Panc1 (cell line): Measurements from ENCODE around the gene CSK. TPM values are rescaled to one million over a fixed set of nuclear protein-coding genes. Genes with fewer than 3 reads are reported as not detected.

Experiments
- ATAC-seq: fragments of 200-7000 bp; cut with Tn5 transposase; 2 replicates; pipeline ENCODE4 v1.9.1; 2020; ENCODE audit warnings: mild to moderate bottlenecking, moderate library complexity
- BruUV-seq: library from RNA; stranded (reverse); fragments of 400-500 nt; replicated peaks from 2 replicates; lab custom pipeline; 2021; lab: Mats Ljungman, UMichigan
- CTCF ChIA-PET: fragments of 300-600 bp; sonication (Branson Sonifier 250); formaldehyde crosslinking; loops from one replicate; lab custom pipeline; 2022; ENCODE audit warnings: antibody characterized with exemption; lab: Charles Lee
- POLR2A ChIA-PET: fragments of 300-600 bp; sonication (Branson Sonifier 250); formaldehyde crosslinking; loops from one replicate; lab custom pipeline; 2022; ENCODE audit warnings: antibody characterized with exemption; lab: Charles Lee
- DNase-seq: peaks from one replicate; pipeline ENCODE4 v3.0.0-alpha.2; 2010; ENCODE audit warnings: low read depth, low spot score
- H3K27ac ChIP-seq: 2 replicates; pipeline ENCODE4 v1.5.1; 2011; ENCODE audit warnings: mild to moderate bottlenecking, low read length, inconsistent platforms
- H3K27me3 ChIP-seq: fragments of 200-500 bp; sonication (Bioruptor generic); 2 replicates; pipeline ENCODE4 v1.6.0; 2014; ENCODE audit warnings: low read length, inconsistent platforms; ENCODE audit not compliant: control insufficient read depth, insufficient read depth
- H3K36me3 ChIP-seq: fragments of 200-500 bp; sonication (Bioruptor generic); 2 replicates; pipeline ENCODE4 v1.5.1; 2014; ENCODE audit warnings: inconsistent platforms, mild to moderate bottlenecking, low read length, moderate library complexity; ENCODE audit not compliant: control insufficient read depth, insufficient read depth
- H3K4me1 ChIP-seq: 2 replicates; pipeline ENCODE4 v1.5.1; 2011; ENCODE audit warnings: inconsistent platforms, mild to moderate bottlenecking, low read length, moderate library complexity; ENCODE audit not compliant: control insufficient read depth, insufficient read depth
- H3K4me3 ChIP-seq, 2 experiments: 2 replicates each; pipeline ENCODE4 v1.5.1; 2011 to 2012; ENCODE audit warnings: low read depth in 2 of 2, low read length in 2 of 2, mild to moderate bottlenecking in 2 of 2, inconsistent platforms in 1 of 2, moderate library complexity in 1 of 2
- H3K9me3 ChIP-seq: fragments of 200-500 bp; sonication (Bioruptor generic); 2 replicates; pipeline ENCODE4 v1.5.1; 2014; ENCODE audit warnings: low read depth, mild to moderate bottlenecking, inconsistent platforms, low read length, moderate library complexity; ENCODE audit not compliant: control insufficient read depth, insufficient read depth
- POLR2AphosphoS5 ChIP-seq: IDR thresholded peaks from 2 replicates; pipeline ENCODE4 v1.6.1; 2012; ENCODE audit warnings: mild to moderate bottlenecking, low read depth, low read length, moderate library complexity
- SIN3A ChIP-seq: IDR thresholded peaks from 2 replicates; pipeline ENCODE4 v1.6.1; 2012; ENCODE audit warnings: low read depth, mild to moderate bottlenecking, low read length, moderate library complexity, borderline replicate concordance; ENCODE audit not compliant: insufficient read depth
- TCF7L2 ChIP-seq: IDR thresholded peaks from 2 replicates; pipeline ENCODE4 v1.6.1; 2011; ENCODE audit warnings: mild to moderate bottlenecking, low read depth, low read length, inconsistent platforms
- in situ Hi-C: cut with HindIII; loops from 2 replicates; pipeline ENCODE4 v1.10.0; 2016; ENCODE audit warnings: low sequenced_read_pairs, low pct_unique_long_range_greater_than_20kb
- intact Hi-C: fragments of 100-400 bp; cut with micrococcal nuclease; formaldehyde crosslinking; loops from one replicate; pipeline ENCODE4 v1.10.0; 2022; ENCODE audit not compliant: unreplicated experiment
- total RNA-seq: library from RNA; stranded (reverse); gene quantifications from one replicate; pipeline ENCODE4 v1.2.1, GENCODE V29; 2021; ENCODE audit not compliant: unreplicated experiment
- TF ChIP-seq, protein P1 (sequence below), 2 experiments: IDR thresholded peaks; 2 replicates each; pipeline ENCODE4 v1.6.1; 2011 to 2012; ENCODE audit warnings: low read depth in 2 of 2, control low read depth in 1 of 2, low read length in 1 of 2, mild to moderate bottlenecking in 1 of 2, moderate library complexity in 1 of 2; ENCODE audit not compliant: insufficient read depth in 1 of 2
- TF ChIP-seq, protein P2 (sequence below): fragments of 450-650 bp; IDR thresholded peaks from 2 replicates; pipeline ENCODE4 v1.5.1; 2017; ENCODE audit warnings: mild to moderate bottlenecking

CSK gene
- total RNA-seq, 1 experiment from 2014 or later, result 81.4 TPM

DNA sequence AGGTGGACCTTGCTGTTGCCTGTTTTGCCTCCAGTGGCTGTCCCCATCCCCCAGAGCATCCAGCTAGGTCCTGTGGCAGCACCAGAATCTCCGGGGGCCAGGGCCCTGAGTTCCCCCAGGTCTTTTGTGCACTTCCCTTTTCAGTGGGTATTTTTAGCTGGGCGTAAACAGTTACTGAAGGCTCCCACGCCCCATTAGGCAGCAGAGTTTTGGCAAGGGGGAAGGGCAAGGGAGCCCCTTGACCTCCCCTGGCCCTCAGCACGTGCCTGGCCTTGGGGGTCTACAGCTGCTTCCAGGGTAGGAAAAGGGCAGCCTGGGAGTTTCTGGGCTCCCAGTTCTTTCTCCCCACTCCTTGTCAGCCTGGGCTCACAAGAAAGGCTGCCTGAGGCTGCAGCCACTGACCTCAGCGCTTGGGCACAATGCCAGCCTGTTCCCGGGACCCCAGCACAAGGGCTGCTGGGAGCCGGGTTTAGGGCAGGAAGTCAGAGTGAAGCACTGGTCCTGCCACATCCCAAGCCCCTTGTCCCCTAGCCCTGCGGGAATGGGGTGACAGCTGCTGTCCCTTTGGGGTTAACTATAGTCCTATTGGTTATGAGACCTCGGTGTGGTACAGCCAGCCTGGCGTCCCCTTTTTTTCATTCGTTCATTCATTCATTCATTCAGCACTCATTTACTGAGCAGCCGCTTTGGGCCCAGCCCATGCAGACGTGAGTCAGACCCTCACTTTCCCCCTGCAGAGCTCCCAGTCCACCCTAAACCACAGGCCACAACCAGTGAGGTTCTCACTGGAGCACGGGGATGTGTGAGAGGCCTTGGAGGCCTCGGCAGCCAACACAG is 8.4 kb downstream of the CSK start:
- DNase-seq (no peak), ATAC-seq (no peak)
- H3K27me3 ChIP-seq, result no peaks in the 10 kb centered on the region
- no peaks in the 10 kb centered on the region for H3K36me3 ChIP-seq
- 0 out of 2 replicates have a peak overlapping the region, but pooled peaks have one; percentile 54 for H3K27ac ChIP-seq
- ChIA-PET CTCF (interaction anchor here (1.7 kb wide), 1 partner anchor 9 kb away, joined by 5 read pairs; the partner anchor contains the start of gene CSK), POLR2A (interaction anchor here (0.7 kb wide), 1 partner anchor 415 kb away, joined by 3 read pairs; no protein-coding TSS in a partner anchor)
- in situ Hi-C loops, result no loop called here
- peaks cover 54% of the 10 kb centered on the region for H3K4me1 ChIP-seq
- H3K9me3 ChIP-seq, result no peaks in the 10 kb centered on the region
- H3K4me3 ChIP-seq, result no peak overlapping the region
- TF ChIP-seq, protein P1, sequence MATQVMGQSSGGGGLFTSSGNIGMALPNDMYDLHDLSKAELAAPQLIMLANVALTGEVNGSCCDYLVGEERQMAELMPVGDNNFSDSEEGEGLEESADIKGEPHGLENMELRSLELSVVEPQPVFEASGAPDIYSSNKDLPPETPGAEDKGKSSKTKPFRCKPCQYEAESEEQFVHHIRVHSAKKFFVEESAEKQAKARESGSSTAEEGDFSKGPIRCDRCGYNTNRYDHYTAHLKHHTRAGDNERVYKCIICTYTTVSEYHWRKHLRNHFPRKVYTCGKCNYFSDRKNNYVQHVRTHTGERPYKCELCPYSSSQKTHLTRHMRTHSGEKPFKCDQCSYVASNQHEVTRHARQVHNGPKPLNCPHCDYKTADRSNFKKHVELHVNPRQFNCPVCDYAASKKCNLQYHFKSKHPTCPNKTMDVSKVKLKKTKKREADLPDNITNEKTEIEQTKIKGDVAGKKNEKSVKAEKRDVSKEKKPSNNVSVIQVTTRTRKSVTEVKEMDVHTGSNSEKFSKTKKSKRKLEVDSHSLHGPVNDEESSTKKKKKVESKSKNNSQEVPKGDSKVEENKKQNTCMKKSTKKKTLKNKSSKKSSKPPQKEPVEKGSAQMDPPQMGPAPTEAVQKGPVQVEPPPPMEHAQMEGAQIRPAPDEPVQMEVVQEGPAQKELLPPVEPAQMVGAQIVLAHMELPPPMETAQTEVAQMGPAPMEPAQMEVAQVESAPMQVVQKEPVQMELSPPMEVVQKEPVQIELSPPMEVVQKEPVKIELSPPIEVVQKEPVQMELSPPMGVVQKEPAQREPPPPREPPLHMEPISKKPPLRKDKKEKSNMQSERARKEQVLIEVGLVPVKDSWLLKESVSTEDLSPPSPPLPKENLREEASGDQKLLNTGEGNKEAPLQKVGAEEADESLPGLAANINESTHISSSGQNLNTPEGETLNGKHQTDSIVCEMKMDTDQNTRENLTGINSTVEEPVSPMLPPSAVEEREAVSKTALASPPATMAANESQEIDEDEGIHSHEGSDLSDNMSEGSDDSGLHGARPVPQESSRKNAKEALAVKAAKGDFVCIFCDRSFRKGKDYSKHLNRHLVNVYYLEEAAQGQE (IDR thresholded peaks at IDR 0.05; ENCODE audit: insufficient read depth in 1 of 2, low read depth in 2 of 2, low read length in 1 of 2), result no peak
- no peak for TF ChIP-seq POLR2AphosphoS5
- TF ChIP-seq SIN3A, result no peak
- no peak for TF ChIP-seq TCF7L2
- TF ChIP-seq, protein P2, sequence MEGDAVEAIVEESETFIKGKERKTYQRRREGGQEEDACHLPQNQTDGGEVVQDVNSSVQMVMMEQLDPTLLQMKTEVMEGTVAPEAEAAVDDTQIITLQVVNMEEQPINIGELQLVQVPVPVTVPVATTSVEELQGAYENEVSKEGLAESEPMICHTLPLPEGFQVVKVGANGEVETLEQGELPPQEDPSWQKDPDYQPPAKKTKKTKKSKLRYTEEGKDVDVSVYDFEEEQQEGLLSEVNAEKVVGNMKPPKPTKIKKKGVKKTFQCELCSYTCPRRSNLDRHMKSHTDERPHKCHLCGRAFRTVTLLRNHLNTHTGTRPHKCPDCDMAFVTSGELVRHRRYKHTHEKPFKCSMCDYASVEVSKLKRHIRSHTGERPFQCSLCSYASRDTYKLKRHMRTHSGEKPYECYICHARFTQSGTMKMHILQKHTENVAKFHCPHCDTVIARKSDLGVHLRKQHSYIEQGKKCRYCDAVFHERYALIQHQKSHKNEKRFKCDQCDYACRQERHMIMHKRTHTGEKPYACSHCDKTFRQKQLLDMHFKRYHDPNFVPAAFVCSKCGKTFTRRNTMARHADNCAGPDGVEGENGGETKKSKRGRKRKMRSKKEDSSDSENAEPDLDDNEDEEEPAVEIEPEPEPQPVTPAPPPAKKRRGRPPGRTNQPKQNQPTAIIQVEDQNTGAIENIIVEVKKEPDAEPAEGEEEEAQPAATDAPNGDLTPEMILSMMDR, result no peak
- intact Hi-C loops, result no loop called here
- BruUV-seq, result no TSS peak

DNA sequence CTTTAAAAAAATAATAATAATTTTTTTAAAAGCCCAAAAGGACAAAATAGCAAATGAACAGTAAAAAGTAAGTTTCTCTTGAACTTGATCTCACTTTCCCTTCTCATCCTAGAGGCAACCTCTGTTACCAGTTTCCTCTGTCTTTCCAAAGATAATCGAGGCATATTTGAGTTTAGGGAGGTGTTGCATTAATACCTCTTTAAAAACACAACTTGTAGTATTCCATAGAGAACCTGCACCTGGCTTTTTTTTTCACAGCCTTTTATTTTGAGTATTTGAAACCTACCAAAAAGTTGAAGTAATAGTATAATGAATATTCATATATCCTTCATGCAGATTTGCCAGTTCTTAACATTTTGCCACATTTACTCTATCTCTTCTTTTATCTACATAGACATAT is 9.1 kb downstream of the CSK start:
- no peaks in the 10 kb centered on the region for H3K9me3 ChIP-seq
- DNase-seq (no peak), ATAC-seq (no peak)
- ChIA-PET POLR2A (interaction anchor here (0.7 kb wide), 1 partner anchor 415 kb away, joined by 3 read pairs; no protein-coding TSS in a partner anchor), CTCF (interaction anchor here (1.7 kb wide), 1 partner anchor 9 kb away, joined by 5 read pairs; the partner anchor contains the start of gene CSK)
- in situ Hi-C loops, result no loop called here
- H3K36me3 ChIP-seq, result no peaks in the 10 kb centered on the region
- no TSS peak for BruUV-seq
- peaks cover 54% of the 10 kb centered on the region for H3K4me1 ChIP-seq
- no peak overlapping the region for H3K4me3 ChIP-seq
- TF ChIP-seq, protein P2, result no peak
- no peaks in the 10 kb centered on the region for H3K27me3 ChIP-seq
- intact Hi-C loops, result no loop called here
- 0 out of 2 replicates have a peak overlapping the region, but pooled peaks have one; percentile 54 for H3K27ac ChIP-seq
